Measurements from ENCODE around the gene EPB41L2.

- TF ChIP-seq CTCF (IDR thresholded peaks at IDR 0.05) (no peak), POLR2A (IDR thresholded peaks at IDR 0.05; ENCODE audit: low read depth) (no peak), POLR2AphosphoS5 (IDR thresholded peaks at IDR 0.05) (no peak), EP300 (IDR thresholded peaks at IDR 0.05) (no peak)
These were observed 98.0 kb downstream of the EPB41L2 start for GRCh38 chr6:130964808-130965604.

Data from esophagus muscularis mucosa (tissue), 4 donors.